G401 (cell line): Measurements from ENCODE around the gene KIF6. TPM values are rescaled to one million over a fixed set of nuclear protein-coding genes. Genes with fewer than 3 reads are reported as not detected.

ENCODE experiments used
- DNase-seq: peaks from one replicate; pipeline ENCODE4 v3.0.0-alpha.2; 2015; ENCODE audit warnings: low spot score
- in situ Hi-C: cut with HindIII; loops from 2 replicates; pipeline ENCODE4 v1.10.0; 2016; ENCODE audit warnings: low sequenced_read_pairs, mixed read lengths
- total RNA-seq: library from RNA; depleted of rRNA; stranded (reverse); fragments of >200 nt; shearing (Covaris generic); gene quantifications from 2 replicates; pipeline ENCODE4 v1.2.3, GENCODE V29; 2014; rRNA removed

KIF6 gene
- total RNA-seq: 0.20 and 0.62 TPM in 2 replicates

- in situ Hi-C loops: no loop called here
- DNase-seq: peak; percentile 96
Measured at GRCh38 chr6:39724787-39725631, at the start of gene KIF6. TSS of gene KIF6 (minus strand) at chr6:39725408. CDS start at chr6:39725310, 98 bp downstream.

GRCh38 chr6:39773782-39774181 lies 48.6 kb upstream of the KIF6 start:
- DNase-seq: no peak
- in situ Hi-C loops: no loop called here

DNA sequence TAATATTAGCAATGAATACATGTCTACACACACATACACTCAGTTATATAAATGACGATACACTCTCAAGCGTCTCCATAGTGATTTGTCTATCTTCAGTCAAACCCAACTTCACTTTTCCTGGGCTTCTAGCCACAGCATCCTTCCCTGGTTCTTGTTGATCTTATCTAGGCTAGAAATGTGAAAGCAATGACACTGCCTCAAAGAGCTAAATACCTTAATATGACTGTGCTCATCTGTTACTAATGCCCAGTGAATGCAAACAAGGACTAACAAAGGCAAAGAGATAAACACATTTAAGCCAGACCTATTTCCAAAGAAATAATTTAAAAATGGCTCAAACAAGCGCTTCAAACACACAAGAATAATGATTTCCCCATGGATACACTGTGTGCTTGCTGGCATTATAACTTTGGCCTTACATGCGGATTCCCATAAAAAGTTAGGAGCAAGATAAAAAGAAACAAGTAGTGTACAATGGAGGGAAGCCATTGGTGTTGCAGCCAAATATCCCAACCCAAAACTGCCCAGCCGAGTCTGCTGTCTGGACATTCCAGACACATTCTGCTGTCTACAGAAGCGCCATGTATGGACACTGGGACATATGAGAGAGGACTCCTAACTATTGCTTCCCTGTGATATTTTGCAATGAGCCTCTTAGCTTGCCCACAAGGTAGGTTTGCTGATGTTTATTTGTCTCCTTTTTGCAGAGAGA lies 47.5 kb upstream of the KIF6 start:
- DNase-seq: no peak
- in situ Hi-C loops: no loop called here

GRCh38 chr6:39770446-39770845 lies 45.2 kb upstream of the KIF6 start:
- DNase-seq: peak; percentile 98
- in situ Hi-C loops: no loop called here

DNA sequence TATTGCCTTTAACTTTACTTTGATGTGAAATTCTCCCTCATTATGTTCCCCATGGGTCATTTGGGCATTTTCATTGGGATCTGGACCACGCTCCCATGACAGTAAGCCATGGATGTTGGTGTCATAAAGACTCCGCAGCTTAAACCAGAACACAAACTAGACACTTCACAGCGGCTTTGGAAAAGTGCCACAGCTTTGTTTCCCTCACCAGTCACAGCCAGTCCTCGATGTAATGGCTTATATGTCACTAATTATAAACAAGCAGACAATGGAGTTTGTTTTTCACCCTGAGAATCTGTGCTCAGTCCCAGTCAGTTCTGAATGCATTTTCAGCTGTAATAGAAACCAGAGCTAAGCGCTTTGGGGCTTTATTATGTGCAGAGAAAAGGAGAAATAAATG lies 43.8 kb upstream of the KIF6 start:
- in situ Hi-C loops: no loop called here
- DNase-seq: no peak

GRCh38 chr6:39765508-39766065 lies 40.4 kb upstream of the KIF6 start:
- DNase-seq: no peak
- in situ Hi-C loops: no loop called here

DNA sequence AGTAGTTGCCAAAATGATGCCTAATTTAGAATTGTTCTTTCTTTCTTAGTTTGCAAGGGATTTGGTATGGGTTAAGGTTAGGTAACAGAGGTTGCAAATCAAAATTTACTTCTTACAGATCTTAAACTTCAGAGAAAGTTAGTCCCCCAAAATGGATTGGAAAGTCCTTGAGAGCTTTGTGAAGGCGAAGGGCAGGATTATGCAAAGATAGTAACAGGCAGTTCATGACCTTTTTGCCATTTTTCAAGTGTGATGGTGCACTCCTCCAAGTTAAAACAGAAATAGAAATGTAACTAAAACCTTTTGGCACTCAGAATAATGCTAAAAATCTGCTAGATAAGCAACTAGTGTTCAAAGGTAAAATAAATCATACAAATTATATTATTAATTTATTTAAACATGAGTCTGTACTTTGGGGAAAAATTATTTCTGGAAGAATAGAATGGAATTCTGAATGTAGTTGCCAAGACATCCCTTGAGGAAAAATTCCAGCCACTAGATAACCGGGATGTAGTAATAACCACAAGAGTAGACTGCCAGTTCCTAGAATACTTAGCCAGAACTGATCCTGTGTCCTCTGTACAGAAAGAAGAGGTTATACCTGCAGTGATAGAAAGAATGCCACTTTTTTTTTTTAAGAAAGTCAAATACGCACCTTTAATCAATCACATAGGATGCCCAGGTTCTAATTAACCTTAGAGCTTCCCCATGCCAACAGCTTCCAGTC lies 35.2 kb upstream of the KIF6 start:
- in situ Hi-C loops: no loop called here

DNA sequence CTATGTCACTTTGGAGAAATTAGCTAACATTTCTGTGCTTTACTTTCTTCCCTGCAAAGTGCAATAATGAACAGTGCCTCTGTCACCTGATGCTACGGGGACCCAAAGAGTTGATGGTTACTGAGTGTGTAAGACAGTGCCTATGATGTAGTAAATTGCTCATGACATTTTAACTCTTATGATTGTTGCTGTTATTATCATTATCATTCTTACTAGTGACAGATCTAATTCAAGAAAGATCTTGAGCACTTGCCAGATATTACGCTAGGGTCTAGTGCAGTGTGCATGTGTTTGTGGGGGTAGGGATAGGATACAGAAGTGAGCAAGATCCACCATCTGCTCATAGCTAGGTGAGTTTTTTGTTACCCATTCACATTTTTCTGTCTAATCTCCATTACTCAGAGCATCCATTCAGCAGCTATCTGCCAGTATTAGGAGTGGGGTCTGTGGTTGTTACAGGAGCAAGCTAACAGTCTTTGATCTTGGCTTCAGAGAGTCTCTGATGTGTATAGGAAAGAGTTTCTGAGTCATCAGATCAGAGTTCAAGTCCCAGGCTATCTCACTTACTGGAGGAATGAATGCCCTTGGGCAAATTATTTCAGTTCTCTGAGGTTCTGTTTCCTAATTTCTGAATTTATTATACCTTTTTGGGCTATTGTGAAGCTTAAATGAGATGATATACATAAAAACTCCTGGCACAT lies 33.8 kb upstream of the KIF6 start:
- in situ Hi-C loops: no loop called here
- DNase-seq: no peak

More for the DNA sequence above, 35.2 kb upstream of the KIF6 start:
- no peak for DNase-seq

- in situ Hi-C loops: no loop called here
- no peak for DNase-seq
Measured at GRCh38 chr6:39756582-39756981, 31.4 kb upstream of the KIF6 start.

GRCh38 chr6:39755231-39755630 lies 30.0 kb upstream of the KIF6 start:
- no peak for DNase-seq
- in situ Hi-C loops: no loop called here

- DNase-seq: no peak
- in situ Hi-C loops: no loop called here
Measured at GRCh38 chr6:39754514-39755115, 29.4 kb upstream of the KIF6 start.

DNA sequence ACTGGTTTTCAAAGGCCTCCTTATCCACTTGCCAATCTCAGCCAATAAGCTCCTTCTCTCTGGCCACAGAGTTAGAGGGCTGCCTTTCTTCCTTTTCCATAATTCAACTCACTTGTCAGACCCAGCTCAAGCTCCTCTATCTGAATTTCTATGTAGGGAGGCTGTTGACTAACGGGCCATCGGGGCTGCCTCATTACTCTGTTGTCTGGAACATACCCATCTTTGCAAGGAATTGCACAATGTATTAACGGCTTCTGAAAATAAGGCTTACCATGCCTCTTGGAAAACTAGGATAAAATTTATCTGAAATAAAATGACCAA lies 28.5 kb upstream of the KIF6 start:
- in situ Hi-C loops: no loop called here
- DNase-seq: no peak

DNA sequence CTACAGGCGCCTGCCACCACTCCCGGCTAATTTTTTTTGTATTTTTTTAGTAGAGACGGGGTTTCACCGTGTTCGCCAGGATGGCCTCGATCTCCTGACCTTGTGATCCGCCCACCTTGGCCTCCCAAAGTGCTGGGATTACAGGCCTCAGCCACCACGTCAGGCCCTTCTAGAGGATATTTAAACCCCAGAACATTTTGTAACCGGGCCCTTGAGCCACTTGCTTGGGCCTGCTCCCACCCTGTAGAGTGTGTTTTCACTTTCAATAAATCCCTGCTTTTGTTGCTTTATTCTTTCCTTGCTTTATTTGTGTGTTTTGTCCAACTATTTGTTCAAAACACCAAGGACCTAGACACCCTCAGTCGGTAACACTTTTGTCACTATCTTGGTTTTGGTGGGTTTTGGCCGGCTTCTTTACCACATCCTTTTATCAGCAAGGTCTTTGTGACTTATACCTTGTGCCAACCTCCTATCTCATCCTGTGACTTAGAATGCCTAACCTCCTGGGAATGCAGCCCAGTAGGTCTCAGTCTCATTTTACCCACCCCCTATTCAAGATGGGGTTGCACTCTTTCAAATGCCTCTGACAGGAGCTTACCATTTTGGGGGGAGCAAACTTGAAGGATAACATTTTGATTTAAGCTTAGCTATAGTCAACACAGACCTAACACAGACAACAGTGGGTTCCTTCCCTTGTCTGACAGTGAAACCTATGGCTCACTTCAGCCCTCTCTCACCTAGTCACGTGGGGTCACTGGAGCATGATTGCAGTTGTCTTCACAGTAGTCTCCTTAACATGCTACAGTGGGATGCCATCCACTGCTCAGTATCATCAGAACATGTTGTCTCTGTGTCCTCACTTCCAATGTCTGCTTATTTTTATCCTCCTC lies 27.9 kb upstream of the KIF6 start:
- in situ Hi-C loops: no loop called here
- no peak for DNase-seq

GRCh38 chr6:39746795-39747194 lies 21.6 kb upstream of the KIF6 start:
- DNase-seq: no peak
- in situ Hi-C loops: no loop called here

DNA sequence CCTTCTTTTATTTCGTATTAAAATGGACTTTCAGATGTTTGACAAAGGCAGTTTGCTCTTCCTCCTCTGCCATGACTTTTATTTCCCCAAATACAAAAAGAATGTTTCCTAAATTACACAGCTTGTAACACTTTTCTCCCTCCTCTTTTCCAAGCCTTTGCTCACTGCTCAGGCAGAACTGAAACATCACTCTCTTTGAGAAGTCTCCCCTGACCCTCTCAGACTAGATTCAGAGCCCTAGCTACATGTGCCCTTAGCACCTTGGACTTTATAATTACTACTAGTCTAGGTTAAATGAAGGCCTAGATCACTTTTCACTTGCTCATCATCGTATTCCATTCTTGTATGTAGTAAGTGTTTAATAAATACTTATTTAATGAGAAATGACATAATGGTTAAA lies 8.5 kb upstream of the KIF6 start:
- in situ Hi-C loops: no loop called here
- DNase-seq: no peak

DNA sequence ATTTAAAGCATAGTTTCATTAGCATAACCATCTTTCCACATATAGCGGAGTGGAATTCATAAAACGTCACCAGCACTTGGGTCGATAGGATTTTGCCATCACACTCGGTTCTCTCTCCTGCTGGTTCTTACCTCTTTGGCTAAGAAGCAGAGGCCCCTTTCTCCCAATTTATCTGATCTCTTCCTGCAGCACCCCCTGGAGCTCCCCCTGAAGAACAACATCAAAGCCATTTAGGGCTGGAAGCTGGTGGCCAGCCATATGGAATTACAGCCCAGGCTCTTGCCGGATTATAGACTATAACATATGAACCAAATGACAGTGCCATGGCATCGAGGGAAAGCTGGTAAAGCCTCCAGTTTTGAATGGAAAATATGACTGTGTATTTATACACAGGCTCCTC lies 6.4 kb upstream of the KIF6 start:
- no peak for DNase-seq
- in situ Hi-C loops: no loop called here

GRCh38 chr6:39729945-39730344 lies 4.7 kb upstream of the KIF6 start:
- DNase-seq: no peak
- in situ Hi-C loops: no loop called here

GRCh38 chr6:39725632-39725997 lies 407 bp upstream of the KIF6 start:
- no peak for DNase-seq
- in situ Hi-C loops: no loop called here
